Measurements from ENCODE around the gene ADARB2.

The ADARB2 gene

GRCh38 chr10:1754506-1755153, 17.3 kb upstream of the ADARB2 start:
- Histone ChIP-seq H3K4me2 (peak overlapping the region; percentile 31), H3K36me3 (no peaks in the 10 kb centered on the region), H3K4me3 (no peak overlapping the region), H3K27ac (no peak overlapping the region), H3K27me3 (no peaks in the 10 kb centered on the region), H3K9me3 (peaks cover 39% of the 10 kb centered on the region), H3K9ac (0 out of 2 replicates have a peak overlapping the region, but pooled peaks have one; percentile 2), H4K20me1 (no peaks in the 10 kb centered on the region), H3K4me1 (peaks cover 17% of the 10 kb centered on the region)
- no peak for TF ChIP-seq Cebpa-rat (IDR thresholded peaks at IDR 0.05)

DNA sequence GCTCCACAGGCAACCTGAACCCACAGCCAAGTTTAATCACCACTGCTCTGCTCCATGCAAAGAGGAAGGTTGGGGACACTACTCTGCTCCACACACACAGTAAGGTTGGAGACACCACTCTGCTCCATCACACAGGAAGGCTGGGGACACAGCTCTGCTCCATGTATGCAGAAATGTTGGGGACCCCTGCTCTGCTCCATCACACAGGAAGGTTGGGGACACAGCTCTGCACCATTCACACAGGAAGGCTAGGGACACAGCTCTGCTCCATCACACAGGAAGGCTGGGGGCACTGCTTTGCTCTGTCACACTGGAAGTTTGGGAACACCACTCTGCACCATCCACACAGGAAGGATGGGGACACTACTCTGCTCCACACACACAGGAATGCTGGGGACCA, 14.8 kb upstream of the ADARB2 start:
- TF ChIP-seq Cebpa-rat (IDR thresholded peaks at IDR 0.05), result no peak
- no peak overlapping the region for H3K27ac ChIP-seq
- H3K36me3 ChIP-seq, result no peaks in the 10 kb centered on the region
- H3K4me2 ChIP-seq, result no peak overlapping the region
- H4K20me1 ChIP-seq, result no peaks in the 10 kb centered on the region
- no peaks in the 10 kb centered on the region for H3K27me3 ChIP-seq
- H3K9ac ChIP-seq, result no peak overlapping the region
- peaks cover 34% of the 10 kb centered on the region for H3K9me3 ChIP-seq
- peaks cover 29% of the 10 kb centered on the region for H3K4me1 ChIP-seq
- no peak overlapping the region for H3K4me3 ChIP-seq

- Histone ChIP-seq H3K27me3 (no peaks in the 10 kb centered on the region), H3K4me1 (peaks cover 34% of the 10 kb centered on the region), H3K27ac (no peak overlapping the region), H4K20me1 (no peaks in the 10 kb centered on the region), H3K36me3 (no peaks in the 10 kb centered on the region), H3K9me3 (peaks cover 38% of the 10 kb centered on the region), H3K9ac (no peak overlapping the region), H3K4me3 (no peak overlapping the region), H3K4me2 (peak overlapping the region; percentile 22)
- no peak for TF ChIP-seq Cebpa-rat (IDR thresholded peaks at IDR 0.05)
Measured at GRCh38 chr10:1747590-1748157, 10.3 kb upstream of the ADARB2 start.

DNA sequence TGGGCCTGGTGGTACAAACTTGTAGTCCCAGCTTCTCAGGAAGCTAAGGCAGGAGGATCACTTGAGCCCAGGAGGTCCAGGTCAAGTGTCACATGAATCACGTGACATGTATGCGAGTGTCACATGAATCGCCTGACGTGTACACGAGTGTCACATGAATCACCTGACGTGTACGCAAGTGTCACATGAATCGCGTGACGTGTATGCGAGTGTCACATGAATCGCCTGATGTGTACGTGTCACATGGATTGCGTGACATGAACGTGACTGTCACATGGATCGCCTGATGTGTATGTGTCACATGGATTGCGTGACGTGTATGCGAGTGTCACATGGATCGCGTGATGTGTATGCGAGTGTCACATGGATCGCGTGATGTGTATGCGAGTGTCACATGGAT, 9.5 kb upstream of the ADARB2 start:
- Histone ChIP-seq H3K4me2 (no peak overlapping the region), H3K4me1 (peaks cover 37% of the 10 kb centered on the region), H3K27me3 (no peaks in the 10 kb centered on the region), H4K20me1 (no peaks in the 10 kb centered on the region), H3K27ac (no peak overlapping the region), H3K36me3 (no peaks in the 10 kb centered on the region), H3K4me3 (no peak overlapping the region), H3K9me3 (peaks cover 38% of the 10 kb centered on the region), H3K9ac (no peak overlapping the region)
- no peak for TF ChIP-seq Cebpa-rat (IDR thresholded peaks at IDR 0.05)

GRCh38 chr10:1745780-1746456, 8.6 kb upstream of the ADARB2 start:
- Histone ChIP-seq H3K4me3 (no peak overlapping the region), H3K9ac (no peak overlapping the region), H3K4me2 (no peak overlapping the region), H3K9me3 (peaks cover 34% of the 10 kb centered on the region), H3K4me1 (peaks cover 40% of the 10 kb centered on the region), H3K36me3 (no peaks in the 10 kb centered on the region), H3K27me3 (no peaks in the 10 kb centered on the region), H3K27ac (no peak overlapping the region), H4K20me1 (no peaks in the 10 kb centered on the region)
- TF ChIP-seq Cebpa-rat (IDR thresholded peaks at IDR 0.05), result no peak

GRCh38 chr10:1744524-1744923, 7.2 kb upstream of the ADARB2 start:
- Histone ChIP-seq H3K9ac (no peak overlapping the region), H3K4me3 (no peak overlapping the region), H3K27me3 (peaks cover 7% of the 10 kb centered on the region), H3K4me1 (peaks cover 54% of the 10 kb centered on the region), H4K20me1 (no peaks in the 10 kb centered on the region), H3K9me3 (peaks cover 20% of the 10 kb centered on the region), H3K36me3 (no peaks in the 10 kb centered on the region), H3K4me2 (peak overlapping the region; percentile 73; the same call in 1 of the 2 replicates), H3K27ac (no peak overlapping the region)
- TF ChIP-seq Cebpa-rat (IDR thresholded peaks at IDR 0.05), result no peak

DNA sequence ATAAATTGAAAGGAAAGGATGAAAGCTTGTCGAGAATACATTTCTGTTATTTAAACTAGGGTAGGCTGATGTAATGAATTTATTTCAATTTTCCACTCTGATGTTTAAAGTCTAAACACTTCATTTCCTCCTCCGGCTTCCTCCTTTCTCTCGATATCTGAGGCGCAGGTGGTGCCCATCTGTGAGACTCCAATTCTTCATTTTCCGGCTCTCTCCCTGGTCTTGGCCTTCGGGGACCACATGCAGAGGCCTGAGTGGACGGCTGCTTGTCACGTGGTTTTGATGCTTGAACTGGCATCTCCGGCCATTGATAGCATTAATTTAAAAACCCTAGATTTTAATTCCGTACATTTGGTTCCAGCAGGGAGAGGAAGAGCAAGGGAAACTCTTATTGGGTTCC, 5.8 kb upstream of the ADARB2 start:
- no peak for TF ChIP-seq Cebpa-rat (IDR thresholded peaks at IDR 0.05)
- no peak overlapping the region for H3K4me3 ChIP-seq

DNA sequence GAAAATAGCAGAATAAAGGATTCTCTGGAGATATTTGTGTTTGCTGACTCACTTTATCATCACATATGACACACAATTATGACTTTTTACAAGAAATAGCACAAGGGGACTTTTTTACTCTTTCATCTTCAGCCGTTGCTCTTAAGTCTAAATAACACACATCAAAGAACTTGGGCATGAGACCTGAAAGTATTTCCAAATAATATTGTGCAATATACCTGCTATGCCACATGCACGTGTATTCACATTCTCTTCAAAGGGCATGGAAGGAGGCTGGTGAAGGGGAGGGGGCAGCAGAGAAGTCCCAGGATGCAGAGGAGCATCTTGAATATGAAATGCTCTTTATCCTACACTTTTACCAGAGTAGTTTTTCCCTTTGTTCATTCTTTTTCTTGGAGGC, 4.1 kb upstream of the ADARB2 start:
- Histone ChIP-seq H3K27me3 (peaks cover 9% of the 10 kb centered on the region), H3K9ac (no peak overlapping the region), H3K4me1 (peaks cover 72% of the 10 kb centered on the region), H3K9me3 (no peaks in the 10 kb centered on the region), H3K4me3 (no peak overlapping the region), H3K27ac (no peak overlapping the region), H3K4me2 (no peak overlapping the region), H3K36me3 (no peaks in the 10 kb centered on the region), H4K20me1 (peaks cover 6% of the 10 kb centered on the region; the same call in 1 of the 2 replicates)
- peak; percentile 48; the same call in 1 of the 2 replicates for TF ChIP-seq Cebpa-rat (IDR thresholded peaks at IDR 0.05)

More for the DNA sequence above, 5.8 kb upstream of the ADARB2 start:
- Histone ChIP-seq H3K27ac (no peak overlapping the region), H4K20me1 (no peaks in the 10 kb centered on the region), H3K4me1 (peaks cover 66% of the 10 kb centered on the region), H3K9ac (no peak overlapping the region), H3K4me2 (peak overlapping the region; percentile 73), H3K27me3 (peaks cover 9% of the 10 kb centered on the region), H3K9me3 (peaks cover 6% of the 10 kb centered on the region), H3K36me3 (no peaks in the 10 kb centered on the region)

- Histone ChIP-seq H3K27ac (no peak overlapping the region), H3K4me1 (peaks cover 87% of the 10 kb centered on the region), H3K36me3 (no peaks in the 10 kb centered on the region), H3K9me3 (no peaks in the 10 kb centered on the region), H3K9ac (no peak overlapping the region), H3K4me2 (peak overlapping the region; percentile 100), H4K20me1 (peaks cover 23% of the 10 kb centered on the region), H3K27me3 (peaks cover 13% of the 10 kb centered on the region), H3K4me3 (no peak overlapping the region)
- TF ChIP-seq Cebpa-rat (IDR thresholded peaks at IDR 0.05), result no peak
Measured at GRCh38 chr10:1739751-1740150, 2.4 kb upstream of the ADARB2 start.

- peaks cover 17% of the 10 kb centered on the region for H3K27me3 ChIP-seq
- H3K4me1 ChIP-seq, result peaks cover 79% of the 10 kb centered on the region
- no peak overlapping the region for H3K4me3 ChIP-seq
- no peaks in the 10 kb centered on the region for H3K9me3 ChIP-seq
- no peaks in the 10 kb centered on the region for H3K36me3 ChIP-seq
- no peak overlapping the region for H3K9ac ChIP-seq
- no peak overlapping the region for H3K27ac ChIP-seq
- no peak for TF ChIP-seq Cebpa-rat (IDR thresholded peaks at IDR 0.05)
- peaks cover 31% of the 10 kb centered on the region for H4K20me1 ChIP-seq
- H3K4me2 ChIP-seq, result peak overlapping the region; percentile 100
Measured at GRCh38 chr10:1738950-1739349, 1.6 kb upstream of the ADARB2 start.

Measured in BLaER1 (cell line).